Measurements from ENCODE around the gene CCM2.
"Not testable (repeated sequence)": the region's sequence is repeated elsewhere in the genome, so short reads cannot be mapped to it uniquely, and the experiment has no call there.

CCM2 gene

GRCh38 chr7:44981035-44981706 is 18.8 kb upstream of the CCM2 start:
- no peak for DNase-seq (ENCODE audit: low read depth in 1 of 2, low spot score in 1 of 2)

DNA sequence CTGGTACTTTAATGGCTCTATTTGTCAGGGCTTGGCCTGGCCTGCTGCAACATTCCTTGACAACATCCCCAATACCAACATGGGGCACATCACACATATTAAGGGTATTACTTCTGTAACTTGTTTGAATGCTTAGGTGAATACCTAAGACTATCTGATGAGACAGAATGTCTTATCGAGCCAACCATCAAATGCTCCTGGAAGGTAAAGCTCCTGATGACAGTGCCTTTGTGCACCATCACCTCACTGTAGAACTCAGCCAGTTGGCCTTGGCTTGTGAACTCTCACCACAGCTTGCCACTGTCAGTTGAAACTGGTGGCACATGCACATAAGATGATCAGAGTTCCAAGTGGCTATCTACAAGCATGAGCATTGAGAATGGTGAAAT is 17.5 kb upstream of the CCM2 start:
- DNase-seq (ENCODE audit: low read depth in 1 of 2, low spot score in 1 of 2): no peak

DNA sequence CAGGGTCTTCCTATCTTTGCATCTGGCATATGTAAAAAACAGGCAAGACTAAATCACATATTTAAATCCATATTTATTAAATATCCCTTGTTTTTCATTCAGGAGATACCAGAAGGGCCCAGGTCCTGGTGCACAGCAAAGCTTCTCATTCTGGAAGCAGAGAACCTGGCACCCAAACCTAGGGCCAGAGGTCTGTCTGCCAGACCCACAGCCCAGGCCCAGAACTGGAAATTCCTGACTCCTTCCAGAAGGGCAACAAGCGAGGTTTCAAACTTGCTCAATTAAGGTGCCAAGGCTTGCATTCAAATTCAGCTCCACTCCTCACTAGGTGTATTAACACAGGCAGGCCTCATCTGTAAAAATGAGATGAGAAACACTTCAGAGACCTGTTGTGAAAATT is 17.0 kb upstream of the CCM2 start:
- no peak for DNase-seq (ENCODE audit: low read depth in 1 of 2, low spot score in 1 of 2)

DNA sequence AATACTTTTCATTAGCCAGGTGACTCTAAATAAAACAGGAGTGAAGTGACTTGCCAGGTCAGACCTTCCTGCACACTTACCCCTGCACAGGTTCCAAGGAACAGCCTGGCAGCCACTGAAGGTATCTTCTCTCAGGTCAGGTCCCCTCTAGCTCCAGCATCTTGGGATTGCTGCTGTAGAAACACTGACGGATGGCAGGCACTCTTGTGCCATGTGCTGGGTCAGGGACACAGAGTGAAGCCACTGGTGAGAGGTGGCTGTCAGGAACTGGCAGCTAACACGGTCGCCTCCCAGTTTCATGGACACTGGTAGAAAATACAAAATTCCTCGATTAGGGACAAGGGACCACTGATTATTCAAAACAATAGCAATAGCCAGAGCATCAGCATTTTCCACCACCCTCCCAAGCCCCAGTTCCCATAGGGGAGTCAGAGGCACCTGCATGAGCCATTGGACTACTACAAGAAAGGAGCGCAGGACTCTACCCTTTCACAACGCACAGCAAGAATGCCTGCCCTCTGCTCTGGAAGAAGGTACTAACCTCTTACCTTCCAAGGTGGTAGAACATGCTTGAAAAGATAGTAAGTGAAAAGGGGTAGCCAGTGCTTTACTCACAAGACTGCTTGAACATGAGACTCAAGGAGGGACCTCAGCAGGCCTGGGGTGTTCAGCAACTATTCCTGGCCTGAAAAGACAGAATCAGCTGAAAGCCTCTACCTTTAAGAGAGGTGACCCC is 16.1 kb upstream of the CCM2 start:
- no peak for DNase-seq (ENCODE audit: low read depth in 1 of 2, low spot score in 1 of 2)

- no peak for DNase-seq (ENCODE audit: low read depth in 1 of 2, low spot score in 1 of 2)
These were observed 15.6 kb upstream of the CCM2 start for GRCh38 chr7:44984478-44984758.

DNA sequence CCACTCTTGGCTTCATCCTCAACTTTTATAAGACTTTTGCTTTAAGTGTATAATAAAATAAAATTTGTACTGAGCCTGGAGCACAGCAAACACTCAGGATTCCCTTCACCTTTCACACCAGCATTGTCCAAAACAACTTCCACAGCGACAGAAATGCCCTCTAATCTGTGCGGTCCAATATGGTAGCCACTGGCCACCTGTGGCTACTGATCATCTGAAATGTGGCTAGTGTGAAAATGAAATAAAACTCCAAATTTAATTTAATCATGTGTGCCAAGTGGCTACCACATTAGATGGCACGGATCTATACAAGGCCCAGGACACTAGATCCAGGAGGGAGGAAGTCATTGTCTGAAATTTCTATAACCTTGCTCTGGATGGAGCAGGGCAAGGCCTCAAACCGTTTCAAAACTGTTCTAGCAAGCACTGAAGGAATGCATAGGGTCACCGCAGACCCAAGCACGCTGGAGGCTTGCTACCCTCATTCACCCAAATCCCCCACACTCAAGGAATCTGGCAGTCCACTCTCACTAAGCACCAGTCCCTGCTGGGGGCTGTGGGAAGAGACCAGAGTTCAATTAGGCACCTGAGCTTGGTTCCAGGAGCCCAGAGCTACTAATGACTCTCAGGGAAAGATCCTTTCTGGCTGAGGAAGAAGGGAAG is 14.8 kb upstream of the CCM2 start:
- DNase-seq (ENCODE audit: low read depth in 1 of 2, low spot score in 1 of 2): no peak

GRCh38 chr7:44985900-44986217 is 14.1 kb upstream of the CCM2 start:
- DNase-seq (ENCODE audit: low read depth in 1 of 2, low spot score in 1 of 2): no peak

DNA sequence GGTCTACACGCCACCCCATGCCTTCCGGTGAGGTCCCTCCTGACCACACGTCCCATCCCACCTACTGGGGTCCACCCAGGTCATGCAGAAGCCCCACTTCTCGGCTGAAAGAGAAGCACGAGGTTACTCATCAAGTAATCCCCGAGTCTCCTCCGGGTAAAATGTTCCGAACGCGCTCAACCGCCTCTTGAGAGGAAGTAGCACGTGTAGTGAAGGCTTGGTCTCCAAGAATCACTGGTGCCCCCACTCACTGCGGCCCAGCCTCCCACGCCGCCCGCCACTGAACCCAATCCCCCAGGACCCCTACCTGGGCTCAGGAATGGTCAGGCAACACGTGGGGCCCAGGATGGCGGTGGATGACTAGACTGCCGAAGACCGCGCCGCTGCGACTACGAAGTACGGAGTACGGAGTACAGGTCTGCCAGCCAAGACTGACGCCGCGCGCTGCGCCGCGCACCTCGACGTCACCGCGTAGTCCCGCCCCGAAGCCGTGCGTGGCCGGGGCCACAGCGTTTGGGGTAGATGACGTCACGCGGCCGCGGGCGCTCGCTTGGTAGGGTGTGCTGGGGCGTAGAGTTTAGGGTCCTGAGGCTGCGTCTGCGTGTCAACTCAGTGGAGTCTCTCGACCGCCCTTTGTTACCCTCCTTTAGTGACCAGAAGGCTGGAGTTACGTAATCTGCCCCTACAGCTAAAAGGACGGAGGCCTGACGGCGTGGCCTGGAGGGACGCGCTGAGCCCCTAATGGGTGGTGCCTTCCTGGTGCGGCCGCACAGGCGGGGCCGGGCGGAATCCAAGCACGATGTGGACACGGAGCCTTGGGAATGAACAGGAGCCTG is 13.6 kb upstream of the CCM2 start:
- peak; percentile 93 for DNase-seq (ENCODE audit: low read depth in 1 of 2, low spot score in 1 of 2)

- no peak for DNase-seq (ENCODE audit: low read depth in 1 of 2, low spot score in 1 of 2)
These were observed 12.5 kb upstream of the CCM2 start for GRCh38 chr7:44987457-44987856.

- no peak for DNase-seq (ENCODE audit: low read depth in 1 of 2, low spot score in 1 of 2)
These were observed 12.0 kb upstream of the CCM2 start for GRCh38 chr7:44987996-44988395.

- DNase-seq (ENCODE audit: low read depth in 1 of 2, low spot score in 1 of 2): no peak
These were observed 11.3 kb upstream of the CCM2 start for GRCh38 chr7:44988701-44989100.

DNA sequence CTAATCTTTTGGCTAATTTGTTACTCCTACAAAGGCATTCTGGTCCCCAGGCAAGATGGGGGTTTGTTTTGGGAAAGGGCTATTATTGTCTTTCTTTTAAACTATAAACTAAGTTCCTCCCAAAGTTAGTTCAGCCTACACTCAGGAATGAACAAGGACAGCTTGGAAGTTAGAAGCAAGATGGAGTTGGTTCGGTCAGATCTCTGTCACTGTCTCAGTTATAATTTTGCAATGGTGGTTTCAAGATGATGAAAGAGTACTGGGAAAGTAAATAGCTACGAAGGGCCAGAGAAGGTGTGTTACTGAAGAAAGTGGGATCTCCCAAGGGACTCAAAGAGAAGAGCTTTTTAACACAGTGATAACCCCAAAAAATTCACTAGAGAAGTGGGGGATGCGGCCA is 10.9 kb upstream of the CCM2 start:
- DNase-seq (ENCODE audit: low read depth in 1 of 2, low spot score in 1 of 2): no peak

- no peak for DNase-seq (ENCODE audit: low read depth in 1 of 2, low spot score in 1 of 2)
These were observed 9.6 kb upstream of the CCM2 start for GRCh38 chr7:44990109-44991023.

DNA sequence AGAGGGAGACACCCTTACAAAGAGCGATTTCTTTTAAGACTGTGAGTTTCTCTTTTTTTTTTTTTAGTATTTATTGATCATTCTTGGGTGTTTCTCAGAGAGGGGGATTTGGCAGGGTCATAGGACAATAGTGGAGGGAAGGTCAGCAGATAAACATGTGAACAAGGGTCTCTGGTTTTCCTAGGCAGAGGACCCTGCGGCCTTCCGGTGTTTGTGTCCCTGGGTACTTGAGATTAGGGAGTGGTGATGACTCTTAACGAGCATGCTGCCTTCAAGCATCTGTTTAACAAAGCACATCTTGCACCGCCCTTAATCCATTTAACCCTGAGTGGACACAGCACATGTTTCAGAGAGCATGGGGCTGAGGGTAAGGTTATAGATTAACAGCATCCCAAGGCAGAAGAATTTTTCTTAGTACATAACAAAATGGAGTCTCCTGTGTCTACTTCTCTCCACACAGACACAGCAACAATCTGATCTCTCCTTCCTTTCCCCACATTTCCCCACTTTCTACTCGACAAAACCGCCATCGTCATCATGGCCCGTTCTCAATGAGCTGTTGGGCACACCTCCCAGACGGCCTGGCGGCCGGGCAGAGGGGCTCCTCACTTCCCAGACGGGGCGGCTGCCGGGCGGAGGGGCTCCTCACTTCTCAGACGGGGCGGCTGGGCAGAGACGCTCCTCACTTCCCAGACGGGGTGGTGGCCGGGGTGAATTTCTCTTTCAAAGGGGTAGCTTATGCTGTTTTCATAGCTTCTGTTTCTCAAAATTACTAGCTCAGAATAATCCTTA is 7.8 kb upstream of the CCM2 start:
- not testable (repeated sequence) for DNase-seq (ENCODE audit: low read depth in 1 of 2, low spot score in 1 of 2)

- no peak for DNase-seq (ENCODE audit: low read depth in 1 of 2, low spot score in 1 of 2)
These were observed 5.0 kb upstream of the CCM2 start for GRCh38 chr7:44994877-44995554.

DNA sequence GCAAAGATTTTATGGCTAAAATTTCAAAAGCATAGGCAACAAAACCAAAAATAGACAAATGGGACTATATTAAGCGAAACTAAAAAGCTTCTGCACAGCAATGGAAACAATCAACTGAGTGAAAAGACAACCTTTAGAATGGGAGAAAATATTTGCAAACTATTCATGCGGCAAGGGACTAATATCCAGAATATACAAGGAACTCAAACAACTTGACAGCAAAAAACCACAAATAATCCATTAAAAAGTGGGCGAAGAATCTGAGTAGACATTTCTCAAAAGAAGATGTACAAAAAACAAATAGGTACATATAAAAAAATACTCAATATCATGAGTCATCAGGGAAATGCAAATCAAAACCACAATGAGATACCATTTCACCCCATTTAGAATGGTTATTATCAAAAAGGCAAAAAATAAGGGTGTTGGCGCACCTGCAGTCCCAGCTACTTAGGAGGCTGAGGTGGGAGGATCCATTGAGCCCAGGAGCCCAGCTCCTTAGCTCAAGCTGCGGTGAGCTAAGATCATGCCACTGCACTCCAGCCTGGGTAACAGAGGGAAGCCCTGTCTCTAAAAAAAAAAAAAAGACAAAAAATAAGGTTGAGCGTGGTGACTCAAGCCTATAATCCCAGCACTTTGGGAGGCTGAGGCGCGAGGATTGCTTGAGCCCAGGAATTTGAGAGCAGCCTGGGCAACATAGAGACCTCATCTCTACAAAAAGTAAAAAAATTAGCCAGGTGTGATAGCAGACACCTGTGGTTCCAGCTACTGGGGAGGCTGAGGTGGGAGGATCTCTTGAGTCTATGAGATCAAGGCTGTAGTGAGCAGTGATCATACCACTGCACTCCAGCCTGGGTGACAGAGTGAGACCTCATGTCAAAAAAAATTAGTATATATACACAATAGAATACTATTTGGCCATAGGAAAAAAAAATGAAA is 4.2 kb upstream of the CCM2 start:
- no peak for DNase-seq (ENCODE audit: low read depth in 1 of 2, low spot score in 1 of 2)

- DNase-seq (ENCODE audit: low read depth in 1 of 2, low spot score in 1 of 2): no peak
These were observed 1.7 kb upstream of the CCM2 start for GRCh38 chr7:44998153-44998871.

All from activated CD4-positive, alpha-beta T cell treated with anti-CD3 and anti-CD28 coated beads, Interleukin-2, amount 50 U/mL, for 24 hours (primary cell).